NCI-H146 treated with DMSO at 0.1 percent for 48 hours (cell line): ENCODE measurements around the gene MYCBP2.
"Not testable (repeated sequence)": the region's sequence is repeated elsewhere in the genome, so short reads cannot be mapped to it uniquely, and the experiment has no call there.

Experiments used
- DNase-seq: peaks from one replicate; lab custom pipeline; 2025; ENCODE audit not compliant: unreplicated experiment; lab: John Stamatoyannopoulos, UW

The MYCBP2 gene

DNA sequence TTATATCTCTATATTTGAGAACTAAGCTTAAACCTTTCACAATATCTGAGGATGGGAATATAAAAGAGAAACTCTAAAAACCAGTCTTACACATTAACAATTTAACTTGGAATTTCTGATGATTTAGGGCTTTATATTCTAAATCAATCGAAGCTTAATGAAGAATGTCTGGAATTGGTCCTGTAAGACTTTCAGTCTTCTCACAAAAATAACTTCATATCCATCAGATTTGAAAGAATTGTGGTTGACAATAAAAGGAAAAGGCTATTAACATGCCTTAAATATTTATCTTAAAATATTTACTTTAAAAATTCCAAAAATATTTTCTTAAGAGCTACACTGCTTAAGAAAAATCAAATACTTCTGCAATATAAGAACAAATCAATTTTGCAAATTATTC, 27.3 kb downstream of the MYCBP2 start:
- DNase-seq, result no peak

DNA sequence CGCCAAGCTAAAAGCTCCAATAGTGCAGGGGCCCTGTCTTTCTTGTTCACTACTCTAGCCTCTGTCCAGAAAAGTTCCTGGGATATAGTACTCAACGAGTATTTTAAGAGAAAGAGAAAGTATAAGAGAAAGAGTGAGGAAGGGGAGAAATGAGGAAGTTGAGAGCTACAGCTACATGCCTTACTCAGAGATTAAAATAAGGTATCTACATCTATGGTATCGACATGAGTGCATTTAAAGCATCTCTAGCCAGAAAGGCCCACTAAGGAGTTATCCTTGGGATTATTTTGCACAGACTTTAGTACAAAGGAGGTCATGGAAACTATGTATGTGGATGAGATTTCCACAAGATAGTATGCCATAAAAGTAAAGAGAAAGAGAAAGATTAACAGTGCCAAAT, 28.5 kb downstream of the MYCBP2 start:
- no peak for DNase-seq

DNA sequence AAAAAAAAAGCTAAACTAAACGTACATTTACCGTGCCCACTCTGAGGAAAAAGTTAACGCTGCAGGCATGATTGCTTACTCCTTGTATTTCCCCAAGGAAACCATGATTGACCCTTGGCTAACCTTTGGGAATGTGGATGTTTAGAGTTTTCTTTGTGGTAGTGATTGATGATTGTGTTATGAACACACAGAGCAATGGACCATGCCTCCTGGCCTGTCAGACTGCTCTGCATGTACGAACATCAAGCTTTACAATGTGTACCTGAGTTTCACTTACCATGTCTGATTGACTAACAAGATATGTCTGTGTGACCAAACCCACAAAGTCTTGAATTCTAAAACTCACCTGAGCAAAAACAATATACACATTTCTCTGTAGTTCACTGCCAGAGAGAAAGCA, 35.1 kb downstream of the MYCBP2 start:
- DNase-seq, result no peak

DNA sequence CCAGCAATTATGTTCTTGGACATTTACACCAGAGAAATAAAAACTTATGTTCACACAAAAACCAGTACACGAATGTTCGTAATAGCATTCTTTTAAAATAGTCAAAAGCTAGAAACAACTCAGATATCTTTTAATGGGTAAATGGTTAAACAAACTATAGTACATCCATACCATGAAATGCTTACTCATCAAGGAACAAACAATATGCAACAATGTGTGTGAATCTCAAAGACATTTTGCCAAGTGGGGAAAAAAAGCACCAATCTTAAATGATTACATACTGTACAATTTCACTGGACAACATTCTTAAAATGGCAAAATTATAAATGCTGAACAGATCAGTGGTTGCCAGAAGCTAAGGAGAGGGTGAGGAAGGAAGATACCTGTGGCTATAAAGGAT, 36.6 kb downstream of the MYCBP2 start:
- DNase-seq, result no peak

DNA sequence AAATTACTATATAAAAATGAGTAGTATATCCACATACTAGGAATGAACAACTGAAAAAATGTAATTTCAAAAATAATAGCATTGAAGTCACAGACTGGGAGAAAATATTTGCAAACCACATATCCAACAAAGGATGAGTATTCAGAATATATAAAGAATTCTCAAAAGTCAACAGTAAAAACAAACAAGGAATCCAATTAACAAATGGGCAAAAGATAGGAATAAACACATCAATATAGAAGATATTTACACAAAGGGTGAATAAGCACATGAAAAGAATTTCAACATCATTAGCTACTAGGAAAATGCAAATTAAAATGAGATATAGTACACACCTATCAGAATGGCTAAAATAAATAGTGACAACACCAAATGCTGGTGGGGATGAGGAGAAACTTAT, 37.0 kb downstream of the MYCBP2 start:
- DNase-seq, result no peak

GRCh38 chr13:77285632-77286031, 41.3 kb downstream of the MYCBP2 start:
- not testable (repeated sequence) for DNase-seq

DNA sequence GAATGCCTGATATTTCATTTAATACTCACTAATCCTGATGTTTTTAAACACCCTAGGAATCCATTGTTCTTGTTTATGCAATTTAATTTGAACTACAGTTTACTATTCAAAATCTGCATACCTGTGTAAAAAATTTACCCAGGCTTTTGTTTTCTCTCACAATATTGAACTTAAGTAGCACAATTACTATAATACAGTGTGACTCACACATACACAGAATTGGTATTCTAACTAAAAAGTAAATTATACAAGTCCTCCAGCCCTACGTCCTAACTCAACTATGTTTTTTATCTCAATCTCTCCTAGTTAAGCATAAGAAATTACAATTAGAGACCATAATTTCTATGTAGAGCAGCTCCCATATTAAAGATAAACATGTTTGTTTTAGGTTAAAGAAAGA, 41.8 kb downstream of the MYCBP2 start:
- DNase-seq, result no peak

DNA sequence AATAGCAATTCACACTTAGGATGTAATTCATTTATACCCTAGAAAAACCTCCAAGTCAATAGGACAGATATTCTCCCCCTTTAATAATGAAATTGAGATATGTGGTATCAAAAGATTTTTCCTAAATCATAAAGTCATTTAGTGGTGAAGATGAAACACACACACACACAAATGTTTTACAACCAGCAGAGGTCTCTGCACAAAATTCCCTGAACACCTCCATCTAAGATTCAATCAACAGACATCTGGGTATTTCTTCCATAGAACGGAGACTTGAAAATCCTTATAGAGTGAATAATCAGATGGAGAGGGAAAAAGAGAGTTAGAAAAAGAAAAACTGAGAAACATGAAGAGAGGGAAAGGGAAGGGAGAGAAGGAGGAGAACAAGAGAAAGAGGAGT, 52.8 kb downstream of the MYCBP2 start:
- no peak for DNase-seq

- no peak for DNase-seq
Measured at GRCh38 chr13:77269141-77269540, 57.8 kb downstream of the MYCBP2 start.

- DNase-seq, result no peak
Measured at GRCh38 chr13:77267362-77267761, 59.5 kb downstream of the MYCBP2 start.

- DNase-seq, result no peak
Measured at GRCh38 chr13:77265336-77265735, 61.6 kb downstream of the MYCBP2 start.

DNA sequence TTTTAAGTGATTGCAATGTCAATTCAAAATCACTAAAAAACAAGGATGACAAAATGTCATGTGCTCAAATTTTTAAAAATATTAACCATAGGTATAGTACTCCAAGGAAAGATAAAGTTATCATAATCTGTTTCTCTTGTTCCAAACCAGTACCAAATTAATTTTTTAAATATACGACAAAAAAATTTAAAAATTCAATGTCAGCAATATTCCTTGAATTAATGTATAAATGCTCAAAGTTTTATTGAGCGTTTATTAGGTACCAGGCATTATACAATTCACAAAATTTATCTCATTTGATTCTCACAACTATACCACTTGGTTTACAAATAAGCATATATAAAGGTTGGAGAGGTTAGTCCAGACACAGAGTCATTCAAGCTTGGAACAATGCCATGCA, 64.7 kb downstream of the MYCBP2 start:
- no peak for DNase-seq

DNA sequence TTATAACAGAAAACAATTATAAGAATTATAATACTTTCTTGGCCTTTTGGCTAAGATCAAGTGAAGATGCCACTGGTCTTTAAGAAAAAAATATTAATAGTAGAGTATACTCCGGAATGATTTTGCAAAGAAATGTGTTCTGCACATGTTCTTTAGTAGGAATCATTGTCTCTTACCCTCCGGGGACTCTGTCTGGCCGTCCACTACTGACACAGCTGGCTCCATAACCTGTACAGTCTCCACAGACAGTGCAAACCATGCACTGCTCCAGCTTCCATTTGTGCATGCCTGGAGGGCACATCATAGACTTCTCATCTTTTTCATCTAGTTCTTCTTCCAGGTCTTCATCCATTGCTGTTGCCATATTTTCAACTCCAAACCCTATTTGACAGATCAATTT, 75.9 kb downstream of the MYCBP2 start:
- no peak for DNase-seq

DNA sequence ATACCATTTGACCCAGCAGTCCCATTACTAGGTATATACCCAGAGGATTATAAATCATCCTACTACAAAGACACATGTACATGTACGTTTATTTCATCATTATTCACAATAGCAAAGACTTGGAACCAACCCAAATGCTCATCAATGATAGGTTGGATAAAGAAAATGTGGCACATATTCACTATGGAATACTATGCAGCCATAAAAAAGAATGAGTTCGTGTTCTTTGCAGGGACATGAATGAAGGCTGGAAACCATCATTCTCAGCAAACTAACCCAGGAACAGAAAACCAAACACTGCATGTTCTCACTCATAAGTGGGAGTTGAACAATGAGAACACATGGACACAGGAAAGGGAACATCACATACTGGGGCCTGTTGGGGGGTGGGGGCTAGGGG, 81.7 kb downstream of the MYCBP2 start:
- DNase-seq, result not testable (repeated sequence)

DNA sequence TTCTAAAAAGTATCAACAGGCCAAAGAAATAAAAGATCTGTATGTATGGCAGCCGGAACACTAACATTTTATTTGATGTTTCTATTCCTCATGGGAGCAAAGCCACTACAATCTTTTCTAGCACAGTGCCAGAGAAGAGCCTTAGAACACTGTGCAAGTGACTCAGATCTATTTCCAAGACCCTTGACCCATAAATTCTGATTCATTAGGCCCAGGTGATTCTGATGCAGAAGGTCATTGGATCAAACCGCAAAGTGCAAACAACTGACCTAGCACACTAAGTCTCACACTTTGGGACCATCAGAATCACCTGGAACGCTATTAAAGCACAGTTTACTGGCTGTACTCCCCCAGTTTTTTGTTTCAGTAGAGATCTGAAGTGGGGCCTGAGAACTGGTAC, 87.6 kb downstream of the MYCBP2 start:
- DNase-seq, result no peak

DNA sequence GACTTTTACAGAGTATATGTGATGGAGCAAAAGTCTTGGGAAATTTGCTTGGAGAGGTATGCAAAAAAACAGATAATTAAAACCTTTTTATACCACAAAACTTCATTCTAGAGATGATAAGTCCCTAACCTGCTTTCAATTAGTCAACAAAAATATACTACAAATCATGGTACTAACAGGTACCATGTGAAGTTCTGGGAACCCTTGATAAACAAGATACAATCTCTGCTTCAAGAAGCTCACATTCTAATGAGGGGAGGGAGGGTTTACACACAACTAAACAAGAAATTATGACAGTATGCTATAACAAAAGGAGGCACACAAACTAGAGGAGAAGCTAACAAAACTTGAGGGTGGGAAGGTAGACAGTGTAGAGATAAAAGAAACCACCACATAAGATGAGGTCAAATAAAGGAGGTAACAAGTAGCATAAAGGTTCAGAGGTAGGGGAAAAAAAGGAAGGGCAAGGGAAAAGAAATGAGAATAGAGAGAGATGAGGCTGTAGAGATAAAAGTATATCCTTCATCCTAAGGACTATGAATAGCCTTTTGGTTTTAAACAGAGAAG, 91.4 kb downstream of the MYCBP2 start:
- DNase-seq, result no peak

DNA sequence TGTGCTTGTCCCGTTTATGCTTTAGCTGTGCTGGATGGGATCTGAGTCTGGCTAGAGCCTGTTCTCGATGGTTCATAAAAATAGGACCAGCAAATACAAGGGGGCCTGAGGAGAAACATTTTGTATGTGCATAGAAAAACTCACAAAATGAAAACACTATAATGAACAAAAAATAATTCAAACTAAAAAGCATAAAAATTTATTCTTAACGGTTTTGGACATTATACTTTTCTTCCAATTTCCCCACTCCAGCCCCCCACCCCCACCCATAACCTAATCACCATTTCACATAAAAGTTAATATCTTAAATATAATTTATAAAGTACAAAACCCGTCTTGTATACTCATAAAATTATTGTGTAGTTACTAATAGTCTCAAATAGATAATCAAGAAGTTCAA, 93.7 kb downstream of the MYCBP2 start:
- DNase-seq, result no peak

DNA sequence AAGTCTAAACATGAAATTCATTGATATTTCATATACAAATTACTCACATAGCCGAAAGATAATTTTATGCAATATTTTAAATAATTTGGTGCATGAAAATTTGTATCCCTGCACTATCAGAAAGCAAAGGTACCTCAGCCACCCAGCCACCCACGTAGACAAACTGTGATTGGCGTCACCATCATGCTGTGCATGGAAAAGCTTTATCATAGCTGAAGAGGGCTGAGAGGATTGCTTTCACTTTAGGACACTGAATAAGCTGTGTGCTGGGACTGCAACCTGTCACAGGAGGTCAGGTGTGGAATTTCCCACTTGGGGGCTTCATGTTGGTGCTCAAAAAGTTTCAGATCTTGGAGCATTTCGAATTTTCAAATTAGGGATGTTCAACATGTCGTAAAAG, 96.3 kb downstream of the MYCBP2 start:
- no peak for DNase-seq

GRCh38 chr13:77225946-77226345, 100.9 kb downstream of the MYCBP2 start:
- no peak for DNase-seq

- no peak for DNase-seq
Measured at GRCh38 chr13:77222909-77223308, 104.0 kb downstream of the MYCBP2 start.

DNA sequence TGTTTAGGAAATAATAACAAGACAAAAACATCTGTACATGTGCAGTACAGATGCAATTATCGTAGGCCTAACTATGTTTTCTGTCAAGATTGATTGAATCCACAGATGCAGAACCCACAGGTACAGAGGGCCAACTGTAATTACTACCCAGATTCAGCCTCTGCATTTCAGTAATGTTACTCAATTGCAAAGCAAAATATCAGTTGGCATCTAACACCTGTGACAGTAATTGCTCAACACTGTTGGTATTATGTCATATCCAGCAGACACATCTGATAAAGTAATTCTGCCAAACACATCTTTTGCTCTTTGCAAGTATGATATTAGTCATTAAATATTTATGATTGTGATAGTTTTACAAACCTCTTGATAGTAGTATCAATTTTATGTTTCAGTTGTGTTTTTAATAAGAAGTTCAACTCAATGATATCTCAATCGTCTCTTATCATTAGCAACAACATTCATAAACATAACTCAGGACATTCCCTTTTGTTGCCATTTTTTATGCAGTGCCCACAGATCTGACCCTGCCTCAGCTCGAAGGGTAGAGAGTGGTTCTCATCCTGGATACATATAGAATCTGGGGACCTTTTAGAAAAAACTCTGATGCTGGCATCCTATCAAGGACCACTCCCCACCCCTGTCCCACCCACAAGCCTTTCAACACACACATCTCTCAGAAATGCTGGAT, 104.7 kb downstream of the MYCBP2 start:
- DNase-seq, result no peak

DNA sequence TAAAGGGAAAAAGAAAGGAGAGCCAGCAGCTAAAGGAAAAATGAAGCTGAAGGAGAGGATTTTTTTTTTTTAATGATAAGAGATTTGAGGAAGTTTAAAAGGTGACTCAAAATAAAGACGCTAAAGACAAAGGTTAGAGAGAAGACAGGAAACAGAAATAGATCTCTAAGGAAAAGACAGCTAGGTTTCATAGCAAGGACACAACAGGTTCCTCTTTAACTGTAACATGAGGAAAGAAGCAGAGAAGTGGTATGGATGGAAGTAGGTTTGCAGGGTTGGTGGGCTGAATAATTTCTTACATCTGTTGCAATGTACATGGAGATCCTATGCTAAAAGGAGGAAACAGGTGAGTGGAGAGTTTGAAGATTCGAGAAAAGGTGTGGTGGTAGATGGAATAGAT, 107.5 kb downstream of the MYCBP2 start:
- no peak for DNase-seq

DNA sequence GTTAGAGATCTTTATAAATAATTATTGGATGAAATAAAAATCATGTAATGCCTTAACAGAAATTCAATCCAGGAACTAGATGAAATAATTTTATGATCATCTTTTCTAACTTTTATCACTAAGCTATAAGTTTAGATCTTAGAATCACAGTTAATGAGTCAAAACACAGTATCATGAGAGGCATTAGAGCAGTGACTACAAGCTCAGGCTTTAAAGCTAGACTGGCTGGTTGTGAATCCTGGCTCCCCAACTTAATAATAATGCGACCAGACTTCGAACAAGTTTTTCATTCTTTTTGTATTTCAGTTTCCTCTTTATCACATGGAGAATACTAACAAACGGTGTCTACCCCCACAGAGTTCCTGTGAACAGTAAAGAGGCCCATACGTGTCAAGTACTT, 108.6 kb downstream of the MYCBP2 start:
- no peak for DNase-seq
